Stomach smooth muscle (tissue), 2 donors: Measurements from ENCODE around the gene ACOT8.

ENCODE experiments used
- H3K27ac ChIP-seq: one replicate; pipeline ENCODE4 v1.7.0; 2013; ENCODE audit warnings: mild to moderate bottlenecking, low read length, inconsistent platforms
- H3K27me3 ChIP-seq, 2 donors: one replicate each; pipeline ENCODE4 v1.7.0; 2013; ENCODE audit warnings: low read length in 2 of 2; ENCODE audit not compliant: insufficient read depth in 2 of 2, control insufficient read depth in 1 of 2
- H3K36me3 ChIP-seq, 2 donors: one replicate each; pipeline ENCODE4 v1.7.0; 2013; ENCODE audit warnings: low read length in 2 of 2; ENCODE audit not compliant: control insufficient read depth in 2 of 2, insufficient read depth in 2 of 2
- H3K4me1 ChIP-seq: one replicate; pipeline ENCODE4 v1.7.0; 2013; ENCODE audit warnings: low read length; ENCODE audit not compliant: control insufficient read depth, insufficient read depth
- H3K4me3 ChIP-seq, 2 donors: one replicate each; pipeline ENCODE4 v1.7.0; 2013; ENCODE audit warnings: low read length in 2 of 2
- H3K9ac ChIP-seq, 2 donors: one replicate each; pipeline ENCODE4 v1.7.0; 2013; ENCODE audit warnings: low read length in 2 of 2, mild to moderate bottlenecking in 1 of 2
- H3K9me3 ChIP-seq, 2 donors: one replicate each; pipeline ENCODE4 v1.7.0; 2013; ENCODE audit warnings: low read length in 2 of 2; ENCODE audit not compliant: control insufficient read depth in 2 of 2
- donor health status: healthy.
- donor health status: Pancreatic carcinoma.

The ACOT8 gene

GRCh38 chr20:45850926-45851325, 6.3 kb downstream of the ACOT8 start:
- peaks cover 13% of the 10 kb centered on the region for H3K4me1 ChIP-seq
- H3K9me3 ChIP-seq: no peaks in the 10 kb centered on the region
- H3K27ac ChIP-seq: no peak overlapping the region

DNA sequence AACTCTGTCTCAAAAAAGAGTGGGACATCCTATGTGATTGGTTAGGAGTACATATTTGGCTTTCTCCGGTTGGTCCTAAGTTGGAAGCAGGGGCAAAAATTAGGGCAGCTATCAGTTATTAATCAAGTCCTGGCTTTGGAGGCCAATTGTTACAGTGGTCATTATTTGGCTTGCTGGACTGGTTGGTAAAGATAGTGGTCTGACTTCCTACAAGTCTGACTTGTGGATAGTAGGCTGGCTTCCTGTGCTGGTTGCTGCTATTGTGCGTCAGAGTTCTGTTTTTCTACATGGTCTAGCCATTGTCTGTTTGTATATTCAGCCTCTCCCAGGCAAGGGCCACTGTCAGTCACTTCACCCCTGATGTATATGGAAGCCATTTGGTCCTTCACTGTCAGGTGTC, 7.0 kb downstream of the ACOT8 start:
- Histone ChIP-seq H3K27ac (no peak overlapping the region), H3K9me3 (no peaks in the 10 kb centered on the region), H3K4me3 (no peak overlapping the region), H3K27me3 (no peaks in the 10 kb centered on the region), H3K4me1 (peaks cover 9% of the 10 kb centered on the region), H3K9ac (no peak overlapping the region), H3K36me3 (peaks cover 21 to 27% of the 10 kb centered on the region in 2 donors)

More at GRCh38 chr20:45850926-45851325, 6.3 kb downstream of the ACOT8 start:
- no peak overlapping the region for H3K4me3 ChIP-seq
- H3K36me3 ChIP-seq: peaks cover 17 to 24% of the 10 kb centered on the region in 2 donors
- H3K27me3 ChIP-seq: no peaks in the 10 kb centered on the region
- H3K9ac ChIP-seq: peak overlapping the region in 1 of 2 donors; percentile 2

GRCh38 chr20:45848969-45849582, 8.1 kb downstream of the ACOT8 start:
- Histone ChIP-seq H3K4me1 (no peaks in the 10 kb centered on the region), H3K36me3 (peaks cover 25 to 35% of the 10 kb centered on the region in 2 donors), H3K27me3 (no peaks in the 10 kb centered on the region), H3K4me3 (no peak overlapping the region), H3K27ac (no peak overlapping the region), H3K9ac (no peak overlapping the region), H3K9me3 (no peaks in the 10 kb centered on the region)

DNA sequence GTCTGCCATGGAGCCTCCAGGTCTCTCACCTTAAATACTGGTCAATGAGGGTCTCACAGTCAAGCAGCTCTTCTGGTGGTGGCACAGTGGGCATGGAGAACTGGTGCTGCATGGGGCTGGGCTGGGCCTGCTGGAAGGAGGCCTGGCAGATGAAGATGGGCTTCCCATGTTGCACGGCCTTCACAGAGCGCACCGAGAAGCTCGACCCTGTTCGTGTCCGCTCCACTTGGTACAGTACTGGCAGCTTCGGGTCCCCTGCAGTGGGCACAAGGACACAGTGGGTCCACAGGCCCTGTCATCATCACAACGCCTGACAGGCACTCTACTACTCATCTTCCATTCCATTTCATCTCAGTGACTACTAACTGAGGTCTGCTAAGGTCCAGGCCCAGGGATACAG, 8.8 kb downstream of the ACOT8 start:
- H3K4me3 ChIP-seq: no peak overlapping the region
- no peaks in the 10 kb centered on the region for H3K27me3 ChIP-seq
- H3K27ac ChIP-seq: no peak overlapping the region
- H3K9me3 ChIP-seq: no peaks in the 10 kb centered on the region
- peaks cover 31 to 42% of the 10 kb centered on the region in 2 donors for H3K36me3 ChIP-seq
- peaks cover 3% of the 10 kb centered on the region for H3K4me1 ChIP-seq
- peak overlapping the region in 1 of 2 donors; percentile 47 for H3K9ac ChIP-seq

DNA sequence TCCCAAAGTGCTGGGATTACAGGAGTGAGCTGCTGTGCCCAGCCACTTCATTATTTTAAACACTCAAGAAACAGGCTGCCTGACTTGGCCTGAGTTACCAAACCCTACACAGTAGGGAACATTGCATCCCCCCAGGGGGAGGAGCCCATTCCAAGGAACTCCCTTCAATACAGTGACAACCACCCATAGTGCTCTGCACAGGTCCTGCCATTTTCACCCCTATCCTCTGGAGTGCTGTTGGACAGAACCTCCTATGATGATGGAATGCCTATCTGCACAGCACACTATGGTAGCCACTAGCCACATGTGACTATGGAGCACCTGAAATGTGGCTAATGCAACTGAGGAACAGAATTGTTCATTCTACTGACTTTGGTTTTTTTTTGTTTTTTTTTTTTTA, 11.7 kb downstream of the ACOT8 start:
- H3K4me1 ChIP-seq: peaks cover 19% of the 10 kb centered on the region
- H3K9ac ChIP-seq: no peak overlapping the region
- no peak overlapping the region for H3K4me3 ChIP-seq
- no peaks in the 10 kb centered on the region for H3K27me3 ChIP-seq
- no peaks in the 10 kb centered on the region for H3K9me3 ChIP-seq
- no peak overlapping the region for H3K27ac ChIP-seq
- peaks cover 37 to 43% of the 10 kb centered on the region in 2 donors for H3K36me3 ChIP-seq

- peaks cover 19% of the 10 kb centered on the region for H3K4me1 ChIP-seq
- no peaks in the 10 kb centered on the region for H3K27me3 ChIP-seq
- peak overlapping the region; percentile 53 for H3K27ac ChIP-seq
- no peak overlapping the region for H3K9ac ChIP-seq
- peaks cover 33 to 48% of the 10 kb centered on the region in 2 donors for H3K36me3 ChIP-seq
- H3K4me3 ChIP-seq: no peak overlapping the region
- no peaks in the 10 kb centered on the region for H3K9me3 ChIP-seq
Measured at GRCh38 chr20:45843506-45843905, 13.7 kb downstream of the ACOT8 start.

DNA sequence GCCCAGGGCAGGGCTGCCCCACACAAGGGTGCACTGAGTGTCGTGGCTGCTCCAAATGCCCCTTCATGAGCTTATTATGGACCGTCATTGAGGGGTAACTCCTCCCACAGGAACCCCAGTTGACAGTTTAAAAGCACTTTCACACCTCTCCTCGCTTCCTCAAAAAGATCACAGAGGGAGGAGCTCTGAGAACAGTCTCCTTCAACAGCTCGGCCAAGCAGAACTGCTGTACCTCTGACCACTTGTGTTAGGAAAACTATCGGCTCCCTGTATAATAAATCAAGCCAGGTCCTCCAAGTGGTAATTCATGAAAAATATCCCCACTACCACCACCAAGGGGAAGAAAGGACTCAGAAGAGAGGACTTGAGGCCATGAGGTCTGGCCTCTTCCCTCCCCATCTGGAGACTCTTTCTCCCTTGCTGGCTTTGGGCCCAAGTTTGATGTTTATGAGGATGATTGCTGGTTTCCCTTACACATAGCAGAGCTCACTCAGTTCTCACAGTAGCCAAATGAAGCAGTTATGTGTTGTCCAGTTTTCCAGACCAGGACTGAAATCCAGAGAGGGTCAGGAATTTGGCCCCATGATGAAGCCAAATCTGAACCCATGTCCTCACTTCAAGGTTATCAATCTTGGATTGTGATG, 14.9 kb downstream of the ACOT8 start:
- no peaks in the 10 kb centered on the region for H3K9me3 ChIP-seq
- H3K27ac ChIP-seq: peak overlapping the region; percentile 53

GRCh38 chr20:45841407-45842129, 15.6 kb downstream of the ACOT8 start:
- Histone ChIP-seq H3K27me3 (no peaks in the 10 kb centered on the region), H3K4me1 (peaks cover 26% of the 10 kb centered on the region), H3K9me3 (no peaks in the 10 kb centered on the region), H3K27ac (peak overlapping the region; percentile 53), H3K9ac (no peak overlapping the region), H3K4me3 (no peak overlapping the region), H3K36me3 (peaks cover 29 to 40% of the 10 kb centered on the region in 2 donors)

More for the DNA sequence above, 14.9 kb downstream of the ACOT8 start:
- Histone ChIP-seq H3K9ac (peak overlapping the region in 1 of 2 donors; percentile 64), H3K4me1 (peaks cover 21% of the 10 kb centered on the region), H3K36me3 (peaks cover 27 to 41% of the 10 kb centered on the region in 2 donors), H3K27me3 (no peaks in the 10 kb centered on the region), H3K4me3 (no peak overlapping the region)

GRCh38 chr20:45840700-45841198, 16.4 kb downstream of the ACOT8 start:
- Histone ChIP-seq H3K9ac (no peak overlapping the region), H3K4me1 (peaks cover 31% of the 10 kb centered on the region), H3K36me3 (peaks cover 25 to 34% of the 10 kb centered on the region in 2 donors), H3K4me3 (no peak overlapping the region), H3K27ac (no peak overlapping the region), H3K9me3 (no peaks in the 10 kb centered on the region), H3K27me3 (no peaks in the 10 kb centered on the region)

DNA sequence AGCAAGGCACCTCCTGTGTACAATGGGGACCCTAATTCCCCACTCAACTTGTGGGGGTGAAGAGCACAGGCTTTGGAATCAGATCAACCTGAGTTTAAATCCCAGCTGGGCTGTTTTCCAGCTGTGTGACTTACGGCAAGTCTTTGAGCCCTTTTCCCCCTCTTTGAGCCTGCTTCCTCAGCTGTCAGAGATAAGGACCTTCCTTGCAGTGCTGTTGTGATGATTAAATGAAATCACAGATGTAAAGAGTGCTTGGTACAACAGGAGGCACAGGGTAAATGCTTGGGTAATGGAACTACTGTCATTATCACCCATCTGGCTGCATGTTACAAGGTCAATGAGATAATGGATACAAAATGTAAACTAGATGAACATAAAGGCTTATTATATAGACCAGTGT, 20.4 kb downstream of the ACOT8 start:
- H3K4me3 ChIP-seq: peak overlapping the region in 1 of 2 donors; percentile 35
- no peaks in the 10 kb centered on the region for H3K9me3 ChIP-seq
- peak overlapping the region in 1 of 2 donors; percentile 29 for H3K9ac ChIP-seq
- H3K27ac ChIP-seq: no peak overlapping the region
- H3K36me3 ChIP-seq: peaks cover 3 to 18% of the 10 kb centered on the region in 2 donors
- H3K4me1 ChIP-seq: peaks cover 46% of the 10 kb centered on the region
- no peaks in the 10 kb centered on the region for H3K27me3 ChIP-seq
